NCI-H1092 (cell line): ENCODE data around the gene RNF13.

ENCODE experiments used
- DNase-seq: peaks from one replicate; lab custom pipeline; 2025; lab: John Stamatoyannopoulos, UW

RNF13 gene

GRCh38 chr3:149992416-149993058 is 179.5 kb downstream of the RNF13 start:
- no peak for DNase-seq

- DNase-seq: no peak
Observed at GRCh38 chr3:149998946-149999345, 185.9 kb downstream of the RNF13 start.

- no peak for DNase-seq
Observed at GRCh38 chr3:149999421-149999820, 186.4 kb downstream of the RNF13 start.

- DNase-seq: no peak
Observed at GRCh38 chr3:150000641-150001040, 187.6 kb downstream of the RNF13 start.

GRCh38 chr3:150005243-150006112 is 192.5 kb downstream of the RNF13 start:
- DNase-seq: no peak

- no peak for DNase-seq
Observed at GRCh38 chr3:150006794-150007193, 193.8 kb downstream of the RNF13 start.
